Activated T-cell treated with anti-CD3 and anti-CD28 coated beads for 48 hours (primary cell): Measurements from ENCODE around the gene ALOX12.
"Not testable (repeated sequence)": the region's sequence is repeated elsewhere in the genome, so short reads cannot be mapped to it uniquely, and the experiment has no call there.

ENCODE experiments used
- DNase-seq: peaks from one replicate; pipeline ENCODE4 v3.0.0-alpha.2; 2020; ENCODE audit warnings: low read depth

Gene ALOX12

DNA sequence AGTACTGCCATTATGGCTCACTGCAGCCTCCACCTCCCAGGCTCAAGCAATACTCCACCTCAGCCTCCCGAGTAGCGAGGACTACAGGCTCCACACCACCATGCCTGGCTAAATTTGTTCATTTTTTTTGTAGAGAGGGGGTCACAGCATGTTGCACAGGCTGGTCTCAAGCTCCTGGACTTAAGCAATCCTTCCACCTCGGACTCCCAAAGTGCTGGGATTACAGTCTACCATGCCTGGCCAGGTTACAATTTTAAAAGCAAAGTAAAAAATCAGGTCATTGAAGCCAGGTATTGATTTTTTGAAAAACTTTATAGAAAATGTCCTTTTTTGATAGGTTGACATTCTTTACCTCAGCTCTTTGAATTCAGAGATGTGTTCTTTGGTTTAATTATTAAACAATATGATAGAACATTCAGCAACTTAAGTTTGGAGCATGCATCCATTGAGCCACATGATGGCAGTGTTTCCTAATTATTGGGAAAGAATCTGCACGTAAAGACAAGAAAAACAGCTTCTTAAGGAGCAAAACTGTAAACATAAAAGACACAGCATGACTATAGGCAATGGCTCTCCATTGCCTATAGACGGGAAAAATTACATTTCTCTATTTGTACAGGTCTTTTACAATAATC is 49.8 kb downstream of the ALOX12 start:
- no peak for DNase-seq

DNA sequence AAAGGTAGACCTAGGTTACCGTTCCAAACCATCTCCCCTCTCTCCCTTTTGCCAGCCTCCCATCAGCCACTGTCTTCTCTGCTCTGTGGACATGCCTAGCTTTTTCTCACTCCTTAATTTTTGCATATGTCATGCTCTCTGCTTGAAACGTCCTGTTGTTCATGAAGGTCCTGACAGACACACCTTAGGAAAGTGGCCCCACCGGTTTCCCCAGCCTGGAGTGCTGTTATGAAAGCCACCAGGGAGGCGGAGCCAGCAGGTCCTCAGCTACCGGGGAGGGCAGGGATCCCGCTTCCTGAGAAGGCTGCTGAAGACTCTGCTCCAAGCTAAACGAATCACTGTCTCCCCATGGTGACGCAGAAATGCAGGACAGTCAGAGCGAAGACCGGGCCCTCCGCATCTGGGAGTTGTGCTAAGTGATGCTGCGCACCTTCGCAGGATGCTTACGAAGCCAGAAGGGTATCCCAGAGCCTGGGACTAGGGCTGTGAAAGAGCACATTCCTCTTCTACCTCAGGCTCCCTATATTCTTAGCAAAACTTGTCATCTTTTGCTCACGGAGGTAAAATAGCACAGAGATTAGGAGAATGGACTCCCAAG is 50.4 kb downstream of the ALOX12 start:
- DNase-seq = no peak

DNA sequence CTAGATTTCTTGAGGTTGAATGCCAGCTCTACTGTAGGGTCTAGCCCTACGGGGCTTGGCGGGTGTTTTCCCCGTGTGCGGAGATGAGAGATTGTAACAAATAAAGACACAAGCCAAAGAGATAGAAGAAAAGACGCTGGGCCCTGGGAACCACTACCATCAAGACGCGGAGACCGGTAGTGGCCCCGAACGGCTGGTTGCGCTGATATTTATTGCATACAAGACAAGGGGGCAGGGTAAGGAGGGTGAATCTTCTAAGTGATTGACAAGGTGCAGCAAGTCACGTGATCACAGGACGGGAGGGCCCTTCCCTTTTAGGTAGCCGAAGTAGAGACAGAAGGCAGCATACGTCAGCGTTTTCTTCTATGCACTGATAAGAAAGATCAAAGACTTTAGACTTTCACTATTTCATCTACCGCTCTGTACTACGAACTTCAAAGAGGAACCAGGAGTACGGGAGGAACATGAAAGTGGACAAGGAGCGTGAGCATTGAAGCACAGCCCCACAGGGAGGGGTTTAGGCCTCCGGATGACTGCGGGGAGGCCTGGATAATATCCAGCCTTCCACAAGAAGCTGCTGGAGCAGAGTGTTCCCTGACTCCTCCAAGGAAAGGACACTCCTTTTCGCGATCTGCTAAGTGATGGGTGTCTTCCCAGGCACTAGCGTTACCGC is 51.0 kb downstream of the ALOX12 start:
- peak; percentile 57 for DNase-seq

DNA sequence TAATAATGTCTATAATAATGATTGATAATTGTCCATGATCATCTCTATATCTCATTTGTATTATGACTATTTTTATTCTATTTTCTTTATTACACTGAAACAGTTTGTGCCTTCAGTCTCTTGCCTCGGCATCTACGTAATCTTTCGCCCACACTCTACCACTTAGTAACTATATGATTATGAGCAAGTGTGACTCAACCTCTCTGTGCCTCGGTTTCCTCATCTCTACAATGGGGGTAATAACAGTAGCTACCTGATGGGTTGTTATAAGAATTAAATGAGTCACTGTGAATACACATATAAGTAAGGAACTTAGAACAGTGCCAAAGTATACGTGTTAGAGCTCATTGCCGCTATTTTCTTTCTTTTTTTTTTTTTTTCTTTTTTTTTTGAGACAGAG is 51.7 kb downstream of the ALOX12 start:
- no peak for DNase-seq

DNA sequence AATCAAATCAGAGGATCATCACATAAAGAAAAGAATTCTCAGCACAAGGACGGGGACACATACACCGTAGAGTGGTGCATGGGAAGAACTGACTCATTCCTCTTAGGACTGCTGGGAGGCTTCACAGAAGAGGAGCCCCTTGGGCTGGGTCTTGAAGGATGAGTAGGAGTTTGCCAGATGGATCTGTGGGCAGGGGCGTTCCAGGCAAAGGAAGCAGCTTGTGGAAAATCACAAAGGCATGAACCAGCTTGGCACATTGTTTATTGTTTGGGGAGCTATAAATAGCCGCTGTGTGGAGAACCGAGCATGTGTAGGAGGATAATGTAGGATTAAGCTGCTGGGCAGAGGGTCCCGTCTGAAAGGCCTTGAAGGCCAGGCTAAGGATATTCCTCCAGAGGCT is 53.1 kb downstream of the ALOX12 start:
- DNase-seq = no peak

DNA sequence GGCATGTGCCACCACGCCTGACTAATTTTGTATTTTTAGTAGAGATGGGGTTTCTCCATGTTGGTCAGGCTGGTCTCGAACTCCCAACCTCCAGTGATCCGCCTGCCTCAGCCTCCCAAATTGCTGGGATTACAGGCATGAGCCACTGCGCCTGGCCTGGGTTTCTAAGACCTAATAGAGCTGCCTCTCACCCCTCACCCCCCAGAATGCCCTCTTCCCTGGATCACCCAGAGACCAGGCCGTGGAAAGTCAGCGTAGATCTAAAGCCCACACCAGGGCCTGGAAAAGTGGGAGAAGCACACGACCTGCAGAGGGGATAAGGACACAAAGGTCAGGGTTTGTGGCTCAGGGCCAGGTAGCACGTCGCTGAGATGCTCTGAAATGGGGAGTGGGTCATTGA is 54.7 kb downstream of the ALOX12 start:
- not testable (repeated sequence) for DNase-seq

DNA sequence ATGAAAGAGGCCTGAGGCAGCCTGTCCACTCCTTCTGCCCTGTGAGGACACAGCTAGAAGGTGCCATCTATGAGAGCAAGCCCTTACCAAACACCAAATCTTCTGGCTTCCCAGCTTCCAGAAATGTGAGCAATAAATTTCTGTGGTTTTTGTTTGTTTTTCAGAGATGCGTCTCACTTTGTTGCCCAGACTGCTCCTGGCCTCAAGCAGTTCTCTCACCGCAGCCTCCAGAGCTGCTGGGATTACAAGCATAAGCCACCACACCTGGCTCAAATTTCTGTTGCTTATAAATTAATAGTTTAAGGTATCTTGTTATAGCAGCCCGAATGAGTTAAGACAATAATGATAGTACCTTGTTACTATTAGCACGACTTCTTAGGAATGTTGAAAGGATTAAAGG is 60.5 kb downstream of the ALOX12 start:
- DNase-seq = no peak

DNA sequence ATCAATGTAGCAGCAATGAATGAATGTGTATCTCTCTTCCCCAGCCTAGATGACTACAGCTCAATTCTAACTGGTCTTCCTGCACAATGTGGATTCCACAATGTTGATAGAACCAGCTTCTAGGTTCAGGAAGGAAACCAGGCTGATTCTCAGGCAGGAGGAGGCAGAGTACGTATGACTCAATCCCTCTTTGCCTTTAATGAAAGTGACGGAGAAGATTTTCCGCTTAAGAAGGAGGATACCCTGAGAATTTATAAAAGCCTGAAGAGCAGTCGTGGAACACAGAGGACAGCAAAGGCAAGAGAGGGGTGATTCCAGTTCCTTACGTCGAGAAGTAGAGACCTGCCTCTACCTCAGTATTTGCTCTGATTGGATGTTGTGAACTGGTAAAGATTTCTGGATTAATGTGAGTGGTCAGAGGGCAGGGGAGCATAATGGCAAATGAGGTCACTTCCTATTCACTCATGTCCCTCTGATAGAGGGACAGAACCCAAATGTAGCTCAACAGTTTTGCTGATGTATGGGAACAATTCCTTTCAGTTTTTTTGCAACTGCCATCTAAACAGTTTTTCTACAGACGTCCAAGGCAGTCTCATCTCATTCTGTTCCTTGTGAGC is 63.1 kb downstream of the ALOX12 start:
- no peak for DNase-seq
